GM23338 (cell line): ENCODE measurements around the gene MYD88. TPM values are rescaled to one million over a fixed set of nuclear protein-coding genes. Genes with fewer than 3 reads are reported as not detected.

Experiments
- ATAC-seq: fragments of 200-7000 bp; cut with Tn5 transposase; 3 replicates; pipeline ENCODE4 v1.9.1; 2020
- DNase-seq: peaks from one replicate; pipeline ENCODE4 v3.0.0-alpha.2; 2015; ENCODE audit warnings: low spot score
- H2AFZ ChIP-seq: fragments of 200-600 bp; sonication (generic); 2 replicates; pipeline ENCODE4 v1.8.0; 2016; ENCODE audit warnings: antibody characterized with exemption, mild to moderate bottlenecking, moderate library complexity
- H3F3A ChIP-seq: fragments of 200-600 bp; sonication (generic); replicated peaks from 2 replicates; pipeline ENCODE4 v1.8.0; 2017; ENCODE audit warnings: antibody characterized with exemption, mixed run types, low read depth
- H3K27ac ChIP-seq: fragments of 200-600 bp; sonication (generic); 2 replicates; pipeline ENCODE4 v1.6.1; 2016; ENCODE audit warnings: low read depth
- H3K27me3 ChIP-seq: fragments of 200-600 bp; sonication (generic); 2 replicates; pipeline ENCODE4 v1.8.0; 2016; ENCODE audit warnings: mild to moderate bottlenecking, mixed run types, moderate library complexity; ENCODE audit not compliant: insufficient read depth
- H3K36me3 ChIP-seq: fragments of 200-600 bp; sonication (generic); 2 replicates; pipeline ENCODE4 v1.8.0; 2016; ENCODE audit warnings: mild to moderate bottlenecking; ENCODE audit not compliant: insufficient read depth
- H3K4me1 ChIP-seq: fragments of 200-600 bp; sonication (generic); 2 replicates; pipeline ENCODE4 v1.8.0; 2016; ENCODE audit warnings: mild to moderate bottlenecking, moderate library complexity; ENCODE audit not compliant: insufficient read depth
- H3K4me2 ChIP-seq: fragments of 200-600 bp; sonication (generic); 2 replicates; pipeline ENCODE4 v1.7.1; 2017; ENCODE audit warnings: mixed run types
- H3K4me3 ChIP-seq: fragments of 200-600 bp; sonication (generic); 2 replicates; pipeline ENCODE4 v1.6.1; 2016; ENCODE audit warnings: mixed run types
- H3K79me2 ChIP-seq: fragments of 200-600 bp; sonication (generic); replicated peaks from 2 replicates; pipeline ENCODE4 v1.8.0; 2017; ENCODE audit warnings: mild to moderate bottlenecking; ENCODE audit not compliant: insufficient read depth
- H3K9me2 ChIP-seq: fragments of 200-600 bp; sonication (generic); 2 replicates; pipeline ENCODE4 v1.8.0; 2017; ENCODE audit not compliant: insufficient read depth
- H4K20me1 ChIP-seq: fragments of 200-600 bp; sonication (generic); replicated peaks from 2 replicates; pipeline ENCODE4 v1.8.0; 2017; ENCODE audit warnings: mild to moderate bottlenecking; ENCODE audit not compliant: insufficient read depth
- H3K27ac Mint-ChIP-seq: 2 replicates; pipeline ENCODE4 v1.8.0; 2020; ENCODE audit warnings: inconsistent platforms, mild to moderate bottlenecking, moderate library complexity, mixed read lengths
- H3K27me3 Mint-ChIP-seq: 3 replicates; pipeline ENCODE4 v1.8.0; 2022; ENCODE audit warnings: low read depth, mild to moderate bottlenecking, moderate library complexity, mixed read lengths, inconsistent platforms; ENCODE audit not compliant: insufficient read depth, poor library complexity
- H3K36me3 Mint-ChIP-seq: 3 replicates; pipeline ENCODE4 v1.8.0; 2021; ENCODE audit warnings: low read depth, mild to moderate bottlenecking, inconsistent platforms, moderate library complexity, mixed read lengths
- H3K4me1 Mint-ChIP-seq: 3 replicates; pipeline ENCODE4 v1.8.0; 2020; ENCODE audit warnings: mild to moderate bottlenecking, inconsistent platforms, mixed read lengths
- H3K4me3 Mint-ChIP-seq: 3 replicates; pipeline ENCODE4 v1.8.0; 2021; ENCODE audit warnings: moderate library complexity, mild to moderate bottlenecking, inconsistent platforms, mixed read lengths
- H3K9me3 Mint-ChIP-seq: 3 replicates; pipeline ENCODE4 v1.8.0; 2020; ENCODE audit warnings: moderate library complexity, mild to moderate bottlenecking, inconsistent platforms, mixed read lengths
- CREB1 ChIP-seq: fragments of 250-450 bp; sonication (Bioruptor Pico); IDR thresholded peaks from 2 replicates; pipeline ENCODE4 v1.5.0; 2020; ENCODE audit warnings: low read depth, mild to moderate bottlenecking, moderate library complexity
- CTCF ChIP-seq, 2 experiments: fragments of 200-600 bp in 1 of 2; sonication (generic) in 1 of 2; conservative IDR thresholded peaks; 2 replicates each; pipeline versions ENCODE4 v1.5.1 to v1.6.1; 2016 to 2017; ENCODE audit warnings: antibody characterized with exemption in 2 of 2, low read depth in 2 of 2, mild to moderate bottlenecking in 2 of 2, moderate library complexity in 1 of 2
- EZH2 ChIP-seq: fragments of 200-600 bp; sonication (generic); IDR thresholded peaks from one replicate; pipeline ENCODE4 v1.8.0; 2017; ENCODE audit warnings: antibody characterized with exemption, mild to moderate bottlenecking, low read depth; ENCODE audit not compliant: unreplicated experiment
- JUNB ChIP-seq: IDR thresholded peaks from one replicate; pipeline ENCODE4 v1.6.1; 2016; ENCODE audit warnings: antibody characterized with exemption; ENCODE audit not compliant: unreplicated experiment
- REST ChIP-seq: IDR thresholded peaks from one replicate; pipeline ENCODE4 v1.6.1; 2018; ENCODE audit warnings: antibody characterized with exemption; ENCODE audit not compliant: unreplicated experiment
- STAT1 ChIP-seq: IDR thresholded peaks from one replicate; pipeline ENCODE4 v1.6.1; 2016; ENCODE audit warnings: antibody characterized with exemption; ENCODE audit not compliant: unreplicated experiment
- ZNF114 ChIP-seq: fragments of 250-450 bp; sonication (Bioruptor Pico); IDR thresholded peaks from 2 replicates; pipeline ENCODE4 v1.5.0; 2020; ENCODE audit warnings: mild to moderate bottlenecking, moderate library complexity
- polyA plus RNA-seq: library from polyadenylated mRNA; unstranded; fragments of >200 nt; fragmentation: Nextera tagmentation; extraction: Ambion mirVana; gene quantifications from 2 replicates; pipeline ENCODE4 v1.2.1, GENCODE V29; 2016
- total RNA-seq: library from RNA; depleted of rRNA; stranded (reverse); fragments of >200 nt; shearing (Covaris generic); gene quantifications from 2 replicates; pipeline ENCODE4 v1.2.3, GENCODE V29; 2014
- TF ChIP-seq, protein P1 (sequence below): fragments of 250-450 bp; sonication (Bioruptor Pico); IDR thresholded peaks from 2 replicates; pipeline ENCODE4 v1.5.0; 2020; ENCODE audit warnings: mild to moderate bottlenecking, moderate library complexity

The MYD88 gene
- total and polyA plus RNA-seq, 2 experiments from 2014 or later, result 15.5 to 26.0 TPM

GRCh38 chr3:38171622-38172021, 33.2 kb downstream of the MYD88 start:
- peaks cover 100% of the 10 kb centered on the region for H3K79me2 ChIP-seq
- H3K4me1 Mint-ChIP-seq, result peaks cover 37% of the 10 kb centered on the region
- no peak overlapping the region for H3K4me3 ChIP-seq
- H3K27ac ChIP-seq, result no peak overlapping the region
- H3K4me3 Mint-ChIP-seq, result no peak overlapping the region
- H4K20me1 ChIP-seq, result peaks cover 77% of the 10 kb centered on the region
- H3K27ac Mint-ChIP-seq, result no peak overlapping the region
- no peaks in the 10 kb centered on the region for H3F3A ChIP-seq
- DNase-seq, result no peak
- H3K9me2 ChIP-seq, result no peaks in the 10 kb centered on the region
- no peak for ATAC-seq
- no peak overlapping the region for H3K4me2 ChIP-seq
- no peak overlapping the region for H2AFZ ChIP-seq
- peaks cover 28% of the 10 kb centered on the region for H3K4me1 ChIP-seq
- H3K36me3 Mint-ChIP-seq, result no peaks in the 10 kb centered on the region
- TF ChIP-seq EZH2 (no peak), STAT1 (no peak), REST (no peak), CREB1 (CRISPR knock-in tag) (no peak), JUNB (no peak), CTCF (conservative IDR thresholded peaks at IDR 0.05; ENCODE audit: low read depth in 2 of 2) (no peak), ZNF114 (CRISPR knock-in tag) (no peak)
- TF ChIP-seq, protein P1, sequence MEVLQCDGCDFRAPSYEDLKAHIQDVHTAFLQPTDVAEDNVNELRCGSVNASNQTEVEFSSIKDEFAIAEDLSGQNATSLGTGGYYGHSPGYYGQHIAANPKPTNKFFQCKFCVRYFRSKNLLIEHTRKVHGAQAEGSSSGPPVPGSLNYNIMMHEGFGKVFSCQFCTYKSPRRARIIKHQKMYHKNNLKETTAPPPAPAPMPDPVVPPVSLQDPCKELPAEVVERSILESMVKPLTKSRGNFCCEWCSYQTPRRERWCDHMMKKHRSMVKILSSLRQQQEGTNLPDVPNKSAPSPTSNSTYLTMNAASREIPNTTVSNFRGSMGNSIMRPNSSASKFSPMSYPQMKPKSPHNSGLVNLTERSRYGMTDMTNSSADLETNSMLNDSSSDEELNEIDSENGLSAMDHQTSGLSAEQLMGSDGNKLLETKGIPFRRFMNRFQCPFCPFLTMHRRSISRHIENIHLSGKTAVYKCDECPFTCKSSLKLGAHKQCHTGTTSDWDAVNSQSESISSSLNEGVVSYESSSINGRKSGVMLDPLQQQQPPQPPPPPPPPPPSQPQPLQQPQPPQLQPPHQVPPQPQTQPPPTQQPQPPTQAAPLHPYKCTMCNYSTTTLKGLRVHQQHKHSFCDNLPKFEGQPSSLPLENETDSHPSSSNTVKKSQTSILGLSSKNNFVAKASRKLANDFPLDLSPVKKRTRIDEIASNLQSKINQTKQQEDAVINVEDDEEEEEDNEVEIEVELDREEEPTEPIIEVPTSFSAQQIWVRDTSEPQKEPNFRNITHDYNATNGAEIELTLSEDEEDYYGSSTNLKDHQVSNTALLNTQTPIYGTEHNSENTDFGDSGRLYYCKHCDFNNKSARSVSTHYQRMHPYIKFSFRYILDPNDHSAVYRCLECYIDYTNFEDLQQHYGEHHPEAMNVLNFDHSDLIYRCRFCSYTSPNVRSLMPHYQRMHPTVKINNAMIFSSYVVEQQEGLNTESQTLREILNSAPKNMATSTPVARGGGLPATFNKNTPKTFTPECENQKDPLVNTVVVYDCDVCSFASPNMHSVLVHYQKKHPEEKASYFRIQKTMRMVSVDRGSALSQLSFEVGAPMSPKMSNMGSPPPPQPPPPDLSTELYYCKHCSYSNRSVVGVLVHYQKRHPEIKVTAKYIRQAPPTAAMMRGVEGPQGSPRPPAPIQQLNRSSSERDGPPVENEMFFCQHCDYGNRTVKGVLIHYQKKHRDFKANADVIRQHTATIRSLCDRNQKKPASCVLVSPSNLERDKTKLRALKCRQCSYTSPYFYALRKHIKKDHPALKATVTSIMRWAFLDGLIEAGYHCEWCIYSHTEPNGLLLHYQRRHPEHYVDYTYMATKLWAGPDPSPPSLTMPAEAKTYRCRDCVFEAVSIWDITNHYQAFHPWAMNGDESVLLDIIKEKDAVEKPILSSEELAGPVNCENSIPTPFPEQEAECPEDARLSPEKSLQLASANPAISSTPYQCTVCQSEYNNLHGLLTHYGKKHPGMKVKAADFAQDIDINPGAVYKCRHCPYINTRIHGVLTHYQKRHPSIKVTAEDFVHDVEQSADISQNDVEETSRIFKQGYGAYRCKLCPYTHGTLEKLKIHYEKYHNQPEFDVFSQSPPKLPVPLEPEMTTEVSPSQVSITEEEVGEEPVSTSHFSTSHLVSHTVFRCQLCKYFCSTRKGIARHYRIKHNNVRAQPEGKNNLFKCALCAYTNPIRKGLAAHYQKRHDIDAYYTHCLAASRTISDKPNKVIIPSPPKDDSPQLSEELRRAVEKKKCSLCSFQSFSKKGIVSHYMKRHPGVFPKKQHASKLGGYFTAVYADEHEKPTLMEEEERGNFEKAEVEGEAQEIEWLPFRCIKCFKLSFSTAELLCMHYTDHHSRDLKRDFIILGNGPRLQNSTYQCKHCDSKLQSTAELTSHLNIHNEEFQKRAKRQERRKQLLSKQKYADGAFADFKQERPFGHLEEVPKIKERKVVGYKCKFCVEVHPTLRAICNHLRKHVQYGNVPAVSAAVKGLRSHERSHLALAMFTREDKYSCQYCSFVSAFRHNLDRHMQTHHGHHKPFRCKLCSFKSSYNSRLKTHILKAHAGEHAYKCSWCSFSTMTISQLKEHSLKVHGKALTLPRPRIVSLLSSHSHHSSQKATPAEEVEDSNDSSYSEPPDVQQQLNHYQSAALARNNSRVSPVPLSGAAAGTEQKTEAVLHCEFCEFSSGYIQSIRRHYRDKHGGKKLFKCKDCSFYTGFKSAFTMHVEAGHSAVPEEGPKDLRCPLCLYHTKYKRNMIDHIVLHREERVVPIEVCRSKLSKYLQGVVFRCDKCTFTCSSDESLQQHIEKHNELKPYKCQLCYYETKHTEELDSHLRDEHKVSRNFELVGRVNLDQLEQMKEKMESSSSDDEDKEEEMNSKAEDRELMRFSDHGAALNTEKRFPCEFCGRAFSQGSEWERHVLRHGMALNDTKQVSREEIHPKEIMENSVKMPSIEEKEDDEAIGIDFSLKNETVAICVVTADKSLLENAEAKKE (CRISPR knock-in tag), result no peak
- H3K36me3 ChIP-seq, result no peaks in the 10 kb centered on the region
- no peaks in the 10 kb centered on the region for H3K9me3 Mint-ChIP-seq
- H3K27me3 ChIP-seq, result no peaks in the 10 kb centered on the region
- H3K27me3 Mint-ChIP-seq, result peaks cover 7% of the 10 kb centered on the region
